KMS-11 (cell line): ENCODE data around the gene HCFC1.

Experiments
- H2AFZ ChIP-seq: fragments of 200-600 bp; sonication (generic); 2 replicates; pipeline ENCODE4 v1.6.1; 2016; ENCODE audit warnings: antibody characterized with exemption, mixed run types, low read depth
- H3K27ac ChIP-seq: fragments of 200-600 bp; sonication (generic); 2 replicates; pipeline ENCODE4 v1.6.1; 2016; ENCODE audit warnings: mild to moderate bottlenecking, mixed run types
- H3K27me3 ChIP-seq: fragments of 200-600 bp; sonication (generic); 2 replicates; pipeline ENCODE4 v1.6.1; 2017; ENCODE audit warnings: mild to moderate bottlenecking, low read depth, mixed run types, moderate library complexity; ENCODE audit not compliant: insufficient read depth
- H3K36me3 ChIP-seq: fragments of 200-600 bp; sonication (generic); 2 replicates; pipeline ENCODE4 v1.6.1; 2017; ENCODE audit warnings: mild to moderate bottlenecking, mixed run types; ENCODE audit not compliant: insufficient read depth
- H3K4me1 ChIP-seq: fragments of 200-600 bp; sonication (generic); 2 replicates; pipeline ENCODE4 v1.6.1; 2016; ENCODE audit warnings: mild to moderate bottlenecking, low read depth, mixed run types; ENCODE audit not compliant: poor library complexity, severe bottlenecking
- H3K4me2 ChIP-seq: fragments of 200-600 bp; sonication (generic); 2 replicates; pipeline ENCODE4 v1.7.0; 2016; ENCODE audit warnings: mild to moderate bottlenecking, mixed run types
- H3K4me3 ChIP-seq: fragments of 200-600 bp; sonication (generic); IDR thresholded peaks from 2 replicates; pipeline ENCODE4 v1.6.1; 2017; ENCODE audit warnings: low read depth, low read length, mixed read lengths; ENCODE audit not compliant: insufficient read depth
- H3K79me2 ChIP-seq: fragments of 200-600 bp; sonication (generic); 2 replicates; pipeline ENCODE4 v1.6.1; 2016; ENCODE audit warnings: low read depth, mixed run types; ENCODE audit not compliant: insufficient read depth
- H3K9ac ChIP-seq: fragments of 200-600 bp; sonication (generic); 2 replicates; pipeline ENCODE4 v1.6.1; 2016; ENCODE audit warnings: mild to moderate bottlenecking, mixed run types
- H4K20me1 ChIP-seq: fragments of 200-600 bp; sonication (generic); 2 replicates; pipeline ENCODE4 v1.6.1; 2016; ENCODE audit warnings: mild to moderate bottlenecking, mixed run types; ENCODE audit not compliant: insufficient read depth
- TF ChIP-seq, protein P1 (sequence below): fragments of 200-600 bp; sonication (generic); conservative IDR thresholded peaks from 2 replicates; pipeline ENCODE4 v1.6.1; 2017; ENCODE audit warnings: low read depth, mild to moderate bottlenecking, antibody characterized with exemption, low read length, moderate library complexity, mixed read lengths

The HCFC1 gene

DNA sequence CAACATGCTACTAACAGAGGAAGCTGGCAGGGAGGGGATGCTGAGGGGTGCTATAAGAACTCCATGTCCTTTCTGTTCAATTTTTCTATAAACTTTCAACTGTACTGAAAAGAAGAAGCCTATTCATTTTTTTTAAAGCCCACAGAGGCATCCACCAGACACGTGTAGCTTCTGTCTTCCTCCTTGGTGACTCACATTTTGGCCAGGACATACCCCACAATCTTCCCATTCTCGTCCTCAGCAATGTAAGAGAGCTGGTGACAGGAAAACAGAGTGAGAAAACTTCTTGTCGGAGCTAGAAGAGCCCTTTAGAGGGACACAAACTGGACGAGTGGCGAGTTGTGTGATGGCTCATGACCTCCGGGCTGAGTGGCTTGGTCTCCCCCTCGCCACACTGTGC is 37.9 kb downstream of the HCFC1 start:
- Histone ChIP-seq H3K36me3 (no peaks in the 10 kb centered on the region), H3K4me1 (peaks cover 9% of the 10 kb centered on the region), H3K27ac (no peak overlapping the region), H3K4me2 (peak overlapping the region; percentile 73), H3K9ac (peak overlapping the region; percentile 50; the same call in 1 of the 2 replicates), H4K20me1 (no peaks in the 10 kb centered on the region), H3K27me3 (no peaks in the 10 kb centered on the region), H2AFZ (no peak overlapping the region), H3K79me2 (peaks cover 21% of the 10 kb centered on the region; the same call in 1 of the 2 replicates), H3K4me3 (no peak overlapping the region)
- TF ChIP-seq, protein P1, sequence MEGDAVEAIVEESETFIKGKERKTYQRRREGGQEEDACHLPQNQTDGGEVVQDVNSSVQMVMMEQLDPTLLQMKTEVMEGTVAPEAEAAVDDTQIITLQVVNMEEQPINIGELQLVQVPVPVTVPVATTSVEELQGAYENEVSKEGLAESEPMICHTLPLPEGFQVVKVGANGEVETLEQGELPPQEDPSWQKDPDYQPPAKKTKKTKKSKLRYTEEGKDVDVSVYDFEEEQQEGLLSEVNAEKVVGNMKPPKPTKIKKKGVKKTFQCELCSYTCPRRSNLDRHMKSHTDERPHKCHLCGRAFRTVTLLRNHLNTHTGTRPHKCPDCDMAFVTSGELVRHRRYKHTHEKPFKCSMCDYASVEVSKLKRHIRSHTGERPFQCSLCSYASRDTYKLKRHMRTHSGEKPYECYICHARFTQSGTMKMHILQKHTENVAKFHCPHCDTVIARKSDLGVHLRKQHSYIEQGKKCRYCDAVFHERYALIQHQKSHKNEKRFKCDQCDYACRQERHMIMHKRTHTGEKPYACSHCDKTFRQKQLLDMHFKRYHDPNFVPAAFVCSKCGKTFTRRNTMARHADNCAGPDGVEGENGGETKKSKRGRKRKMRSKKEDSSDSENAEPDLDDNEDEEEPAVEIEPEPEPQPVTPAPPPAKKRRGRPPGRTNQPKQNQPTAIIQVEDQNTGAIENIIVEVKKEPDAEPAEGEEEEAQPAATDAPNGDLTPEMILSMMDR = no peak

DNA sequence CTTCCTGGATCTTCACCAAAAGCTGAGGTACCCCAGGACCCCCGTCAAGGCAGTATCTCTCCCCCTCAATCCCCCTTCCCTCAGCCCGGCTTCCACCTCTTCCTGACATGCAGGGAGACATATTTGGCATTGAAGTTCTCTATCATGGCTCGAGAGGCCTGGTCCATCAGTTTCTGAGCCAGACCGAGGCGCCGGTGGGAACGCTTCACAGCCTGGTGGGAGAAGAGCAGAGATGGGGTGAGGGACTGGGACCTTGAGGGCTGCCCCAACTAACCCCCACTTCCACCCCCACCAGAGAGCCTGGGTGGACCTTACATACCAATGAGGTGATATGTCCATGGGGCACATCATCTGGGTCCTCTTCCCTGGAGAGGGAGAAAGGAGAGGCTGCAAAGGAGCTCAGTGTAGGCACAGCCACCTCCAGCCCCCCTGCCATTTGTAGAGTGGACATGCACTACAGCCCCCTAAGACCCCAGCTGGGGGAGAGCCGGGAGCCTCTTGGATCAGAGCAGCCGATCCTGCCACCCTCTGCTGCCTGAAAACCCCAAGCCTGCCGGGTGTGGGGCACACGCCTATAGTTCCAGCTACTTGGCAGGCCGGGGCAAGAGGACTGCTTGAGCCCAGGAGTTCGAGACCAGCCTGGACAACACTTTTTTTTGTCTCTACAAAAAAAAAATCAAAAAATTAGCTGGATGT is 39.2 kb downstream of the HCFC1 start:
- no peaks in the 10 kb centered on the region for H4K20me1 ChIP-seq

DNA sequence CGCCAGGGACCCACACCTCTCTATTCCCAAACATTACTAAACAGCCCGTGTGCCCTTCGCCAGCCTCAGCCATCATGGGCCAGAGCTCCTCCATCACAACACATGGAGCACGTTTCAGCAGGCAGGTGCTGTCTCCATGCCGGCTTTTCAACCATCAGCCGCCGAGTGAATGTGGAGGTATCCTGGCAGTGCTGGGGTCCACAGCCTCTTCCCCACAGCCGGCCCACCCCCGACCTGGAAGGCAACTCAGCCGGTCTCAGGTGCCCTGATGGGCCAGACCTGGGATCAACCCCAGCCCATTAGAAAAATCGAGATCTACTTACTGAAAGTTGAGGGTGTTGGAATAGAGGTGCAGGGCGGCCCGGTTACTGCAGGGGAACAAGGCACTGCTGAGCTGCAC is 39.9 kb downstream of the HCFC1 start:
- Histone ChIP-seq H3K4me3 (no peak overlapping the region), H3K79me2 (peaks cover 21% of the 10 kb centered on the region; the same call in 1 of the 2 replicates), H3K27me3 (no peaks in the 10 kb centered on the region), H2AFZ (no peak overlapping the region), H4K20me1 (no peaks in the 10 kb centered on the region), H3K4me1 (peaks cover 9% of the 10 kb centered on the region), H3K9ac (no peak overlapping the region), H3K4me2 (no peak overlapping the region), H3K27ac (no peak overlapping the region), H3K36me3 (no peaks in the 10 kb centered on the region)
- TF ChIP-seq, protein P1 = no peak

More for the DNA sequence above, 39.2 kb downstream of the HCFC1 start:
- Histone ChIP-seq H3K36me3 (no peaks in the 10 kb centered on the region), H2AFZ (no peak overlapping the region), H3K4me1 (peaks cover 9% of the 10 kb centered on the region), H3K27ac (no peak overlapping the region), H3K4me3 (no peak overlapping the region), H3K27me3 (no peaks in the 10 kb centered on the region), H3K4me2 (no peak overlapping the region), H3K79me2 (peaks cover 21% of the 10 kb centered on the region; the same call in 1 of the 2 replicates), H3K9ac (no peak overlapping the region)
- TF ChIP-seq, protein P1 = no peak

DNA sequence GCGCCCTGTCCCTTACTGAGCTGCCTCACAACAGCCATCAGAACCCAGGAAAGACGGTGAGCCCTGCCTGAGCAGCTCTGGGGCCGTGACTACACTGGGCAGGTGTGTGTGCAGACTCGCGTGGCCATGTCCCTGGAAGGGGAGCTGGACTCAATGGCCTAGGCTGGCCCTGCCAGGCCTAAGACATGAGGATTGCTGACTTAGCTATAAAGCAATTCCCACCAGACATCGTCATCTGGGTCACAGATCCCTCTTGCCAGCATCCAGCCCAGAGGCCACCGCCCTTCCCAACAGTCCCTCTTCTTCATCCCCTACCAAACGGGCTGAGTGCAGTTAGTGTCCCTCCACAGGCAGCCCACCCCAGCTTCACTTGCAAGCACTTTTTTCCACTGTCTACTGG is 40.5 kb downstream of the HCFC1 start:
- peaks cover 9% of the 10 kb centered on the region for H3K4me1 ChIP-seq
- no peak overlapping the region for H3K4me2 ChIP-seq
- no peaks in the 10 kb centered on the region for H3K27me3 ChIP-seq
- TF ChIP-seq, protein P1 = no peak
- H2AFZ ChIP-seq = no peak overlapping the region
- peaks cover 21% of the 10 kb centered on the region; the same call in 1 of the 2 replicates for H3K79me2 ChIP-seq
- no peak overlapping the region for H3K27ac ChIP-seq
- H3K36me3 ChIP-seq = no peaks in the 10 kb centered on the region
- no peak overlapping the region for H3K9ac ChIP-seq
- no peaks in the 10 kb centered on the region for H4K20me1 ChIP-seq
- H3K4me3 ChIP-seq = no peak overlapping the region
